MCF 10A (cell line): ENCODE results near the gene PRDX1. TPM values are rescaled to one million over a fixed set of nuclear protein-coding genes. Genes with fewer than 3 reads are reported as not detected.
A peak's percentile ranks its signal among the peaks of the same experiment; 100 is the strongest.

ENCODE experiments used
- BruUV-seq: library from RNA; stranded (reverse); fragments of 400-500 nt; replicated peaks from 2 replicates; lab custom pipeline; 2021; lab: Mats Ljungman, UMichigan
- CTCF ChIA-PET: fragments of 300-600 bp; sonication (Branson Sonifier 250); formaldehyde crosslinking; extraction: SDS; loops from one replicate; lab custom pipeline; 2021; ENCODE audit warnings: antibody characterized with exemption, inconsistent platforms; lab: Yijun Ruan, JAX
- POLR2A ChIA-PET: fragments of 300-600, 350-650 bp; sonication (Branson Sonifier 250); formaldehyde crosslinking; extraction: SDS; loops from one replicate; lab custom pipeline; 2020; ENCODE audit warnings: antibody characterized with exemption, inconsistent platforms; lab: Yijun Ruan, JAX
- DNase-seq: peaks from one replicate; pipeline ENCODE4 v3.0.0-alpha.2; 2018; ENCODE audit not compliant: unreplicated experiment
- H3K27ac Mint-ChIP-seq: one replicate; pipeline ENCODE4 v1.8.0; 2022; ENCODE audit warnings: mild to moderate bottlenecking, low read depth, mixed read lengths; ENCODE audit not compliant: unreplicated experiment
- H3K27me3 Mint-ChIP-seq: one replicate; pipeline ENCODE4 v1.8.0; 2022; ENCODE audit warnings: mixed read lengths; ENCODE audit not compliant: insufficient read depth, unreplicated experiment
- H3K36me3 Mint-ChIP-seq: one replicate; pipeline ENCODE4 v1.8.0; 2022; ENCODE audit warnings: mild to moderate bottlenecking, moderate library complexity, mixed read lengths; ENCODE audit not compliant: insufficient read depth, unreplicated experiment
- H3K4me1 Mint-ChIP-seq: one replicate; pipeline ENCODE4 v1.8.0; 2022; ENCODE audit warnings: mixed read lengths; ENCODE audit not compliant: insufficient read depth, unreplicated experiment
- H3K4me3 Mint-ChIP-seq: one replicate; pipeline ENCODE4 v1.8.0; 2022; ENCODE audit warnings: mild to moderate bottlenecking, moderate library complexity, mixed read lengths; ENCODE audit not compliant: unreplicated experiment
- H3K9me3 Mint-ChIP-seq: one replicate; pipeline ENCODE4 v1.8.0; 2022; ENCODE audit warnings: mixed read lengths; ENCODE audit not compliant: unreplicated experiment
- intact Hi-C: fragments of 100-400 bp; cut with micrococcal nuclease; formaldehyde crosslinking; loops from 2 replicates; pipeline ENCODE4 v1.14.1; 2022
- total RNA-seq: library from RNA; stranded (reverse); gene quantifications from 2 replicates; pipeline ENCODE4 v1.2.3, GENCODE V29; 2022
- TF ChIP-seq, protein P1 (sequence below): fragments of 200-600 bp; IDR thresholded peaks from one replicate; pipeline ENCODE4 v1.8.0; 2022; ENCODE audit warnings: antibody characterized with exemption, mild to moderate bottlenecking; ENCODE audit not compliant: unreplicated experiment

The PRDX1 gene
- total RNA-seq, 1 experiment from 2014 or later: 207 TPM

DNA sequence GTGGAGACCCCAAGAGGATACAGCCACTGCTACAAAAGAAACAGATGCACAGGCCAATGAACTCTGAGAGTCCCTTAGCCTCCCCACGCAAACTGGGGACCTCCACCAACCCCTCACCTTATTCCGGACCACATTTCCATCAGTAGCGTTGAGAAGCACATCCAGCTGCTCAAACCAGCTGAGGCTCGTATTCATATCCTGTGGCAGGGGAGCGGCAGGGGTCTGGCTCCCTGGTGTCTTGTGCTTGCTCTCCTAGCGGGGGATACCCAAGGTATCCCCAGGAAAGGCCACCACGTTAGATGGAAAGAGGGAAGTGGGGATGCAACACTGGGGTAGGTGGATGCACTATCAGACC is 22.3 kb downstream of the PRDX1 start:
- CTCF ChIA-PET: interaction anchor here (0.7 to 2.4 kb wide), 6 partner anchors 9 to 152 kb away, joined by 3 to 15 read pairs (median 7); no protein-coding TSS in a partner anchor
- Mint-ChIP-seq H3K27ac (peak overlapping the region; percentile 94), H3K4me3 (peak overlapping the region; percentile 97), H3K27me3 (no peaks in the 10 kb centered on the region), H3K4me1 (peaks cover 26% of the 10 kb centered on the region), H3K9me3 (no peaks in the 10 kb centered on the region), H3K36me3 (peaks cover 13% of the 10 kb centered on the region)
- intact Hi-C loops: no loop called here
- TSS peak; percentile 69 for BruUV-seq
- TF ChIP-seq, protein P1, sequence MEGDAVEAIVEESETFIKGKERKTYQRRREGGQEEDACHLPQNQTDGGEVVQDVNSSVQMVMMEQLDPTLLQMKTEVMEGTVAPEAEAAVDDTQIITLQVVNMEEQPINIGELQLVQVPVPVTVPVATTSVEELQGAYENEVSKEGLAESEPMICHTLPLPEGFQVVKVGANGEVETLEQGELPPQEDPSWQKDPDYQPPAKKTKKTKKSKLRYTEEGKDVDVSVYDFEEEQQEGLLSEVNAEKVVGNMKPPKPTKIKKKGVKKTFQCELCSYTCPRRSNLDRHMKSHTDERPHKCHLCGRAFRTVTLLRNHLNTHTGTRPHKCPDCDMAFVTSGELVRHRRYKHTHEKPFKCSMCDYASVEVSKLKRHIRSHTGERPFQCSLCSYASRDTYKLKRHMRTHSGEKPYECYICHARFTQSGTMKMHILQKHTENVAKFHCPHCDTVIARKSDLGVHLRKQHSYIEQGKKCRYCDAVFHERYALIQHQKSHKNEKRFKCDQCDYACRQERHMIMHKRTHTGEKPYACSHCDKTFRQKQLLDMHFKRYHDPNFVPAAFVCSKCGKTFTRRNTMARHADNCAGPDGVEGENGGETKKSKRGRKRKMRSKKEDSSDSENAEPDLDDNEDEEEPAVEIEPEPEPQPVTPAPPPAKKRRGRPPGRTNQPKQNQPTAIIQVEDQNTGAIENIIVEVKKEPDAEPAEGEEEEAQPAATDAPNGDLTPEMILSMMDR: no peak
- POLR2A ChIA-PET: interaction anchor here (0.6 to 4.2 kb wide), 14 partner anchors 9 to 512 kb away, joined by 3 to 26 read pairs (median 7); partner anchors contain the start of genes AKR1A1, HECTD3, MUTYH and PRDX1
- DNase-seq: no peak

- H3K36me3 Mint-ChIP-seq: peaks cover 15% of the 10 kb centered on the region
Measured at GRCh38 chr1:45498279-45498678, 23.4 kb downstream of the PRDX1 start.

DNA sequence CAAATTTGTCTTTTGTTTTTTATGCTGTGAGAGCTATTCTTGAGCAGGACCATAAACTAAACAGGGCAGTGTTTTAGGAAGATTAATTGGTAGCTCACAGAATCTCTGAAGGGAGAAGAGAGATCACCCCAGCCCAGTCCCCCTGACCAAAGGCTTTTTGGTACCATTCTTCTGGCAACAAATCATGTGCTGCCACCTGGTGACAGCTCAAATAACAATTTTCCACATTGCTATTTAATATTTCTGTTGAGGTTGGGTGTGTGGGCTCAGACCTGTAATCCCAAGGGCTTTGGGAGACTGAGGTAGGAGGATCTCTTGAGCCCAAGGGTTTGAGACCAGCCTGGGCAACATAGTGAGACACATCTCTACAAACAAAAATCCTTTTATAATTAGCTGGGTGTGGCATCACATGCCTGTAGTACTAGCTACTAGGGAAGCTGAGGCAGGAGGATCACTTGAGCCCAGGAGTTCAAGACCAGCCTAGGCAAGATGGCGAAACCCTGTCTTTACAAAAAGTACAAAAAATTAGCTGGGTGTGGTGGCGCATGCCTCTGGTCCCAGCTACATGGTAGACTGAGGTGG is 28.5 kb downstream of the PRDX1 start:
- ChIA-PET CTCF (interaction anchor here (0.5 to 10.7 kb wide), 37 partner anchors 17 to 654 kb away, joined by 3 to 303 read pairs (median 5); partner anchors contain the start of genes HECTD3, MUTYH and TOE1), POLR2A (interaction anchor here (0.7 to 5.2 kb wide), 8 partner anchors 132 to 1911 kb away, joined by 3 to 47 read pairs (median 25); partner anchors contain the start of genes HECTD3, MUTYH, TOE1 and UROD)
- peak; percentile 69 for DNase-seq
- intact Hi-C loops: loop anchor here (1.0 to 5.0 kb wide), 4 partner anchors 134 to 761 kb away; partner anchors contain the start of gene RNU5D-1
- Mint-ChIP-seq H3K4me1 (peaks cover 5% of the 10 kb centered on the region), H3K4me3 (no peak overlapping the region), H3K9me3 (no peaks in the 10 kb centered on the region), H3K27ac (no peak overlapping the region), H3K36me3 (peaks cover 14% of the 10 kb centered on the region), H3K27me3 (no peaks in the 10 kb centered on the region)
- TF ChIP-seq, protein P1: peak; percentile 63
- no TSS peak for BruUV-seq

More at GRCh38 chr1:45498279-45498678, 23.4 kb downstream of the PRDX1 start:
- H3K27me3 Mint-ChIP-seq: no peaks in the 10 kb centered on the region
- no peak overlapping the region for H3K4me3 Mint-ChIP-seq
- no peak for DNase-seq
- BruUV-seq: no TSS peak
- H3K9me3 Mint-ChIP-seq: no peaks in the 10 kb centered on the region
- intact Hi-C loops: no loop called here
- H3K27ac Mint-ChIP-seq: peak overlapping the region; percentile 94
- POLR2A ChIA-PET: interaction anchor here (0.6 to 4.2 kb wide), 7 partner anchors 20 to 158 kb away, joined by 3 to 26 read pairs (median 7); partner anchors contain the start of genes AKR1A1, MUTYH, PRDX1 and TOE1
- CTCF ChIA-PET: interaction anchor here (0.6 to 2.4 kb wide), 6 partner anchors 8 to 480 kb away, joined by 3 to 15 read pairs (median 7); no protein-coding TSS in a partner anchor
- peaks cover 26% of the 10 kb centered on the region for H3K4me1 Mint-ChIP-seq
- TF ChIP-seq, protein P1: no peak

GRCh38 chr1:45492691-45493090 is 29.0 kb downstream of the PRDX1 start:
- CTCF ChIA-PET: interaction anchor here (0.5 to 10.7 kb wide), 33 partner anchors 18 to 653 kb away, joined by 3 to 303 read pairs (median 5); partner anchors contain the start of genes HECTD3, MUTYH and TOE1

More at GRCh38 chr1:45492691-45493090, 29.0 kb downstream of the PRDX1 start:
- peaks cover 14% of the 10 kb centered on the region for H3K36me3 Mint-ChIP-seq
- TF ChIP-seq, protein P1: no peak
- H3K27ac Mint-ChIP-seq: no peak overlapping the region
- peaks cover 5% of the 10 kb centered on the region for H3K4me1 Mint-ChIP-seq
- no peak overlapping the region for H3K4me3 Mint-ChIP-seq
- no TSS peak for BruUV-seq
- no peaks in the 10 kb centered on the region for H3K27me3 Mint-ChIP-seq
- no peaks in the 10 kb centered on the region for H3K9me3 Mint-ChIP-seq
- POLR2A ChIA-PET: interaction anchor here (0.7 to 5.2 kb wide), 8 partner anchors 132 to 1911 kb away, joined by 3 to 47 read pairs (median 25); partner anchors contain the start of genes HECTD3, MUTYH, TOE1 and UROD
- intact Hi-C loops: loop anchor here (1.0 to 5.0 kb wide), 4 partner anchors 133 to 760 kb away; partner anchors contain the start of gene RNU5D-1
- no peak for DNase-seq
